ELR (cell line): ENCODE measurements around the gene MYH4.

ENCODE experiments used
- DNase-seq: peaks from one replicate; pipeline ENCODE4 v3.0.0-alpha.2; 2015; ENCODE audit warnings: low read depth

The MYH4 gene

GRCh38 chr17:10469459-10469858 is at the start of gene MYH4:
TSS of gene MYH4 (minus strand) at chr17:10469559. CDS start at chr17:10466745, 2,814 bp downstream.
- DNase-seq, result no peak

DNA sequence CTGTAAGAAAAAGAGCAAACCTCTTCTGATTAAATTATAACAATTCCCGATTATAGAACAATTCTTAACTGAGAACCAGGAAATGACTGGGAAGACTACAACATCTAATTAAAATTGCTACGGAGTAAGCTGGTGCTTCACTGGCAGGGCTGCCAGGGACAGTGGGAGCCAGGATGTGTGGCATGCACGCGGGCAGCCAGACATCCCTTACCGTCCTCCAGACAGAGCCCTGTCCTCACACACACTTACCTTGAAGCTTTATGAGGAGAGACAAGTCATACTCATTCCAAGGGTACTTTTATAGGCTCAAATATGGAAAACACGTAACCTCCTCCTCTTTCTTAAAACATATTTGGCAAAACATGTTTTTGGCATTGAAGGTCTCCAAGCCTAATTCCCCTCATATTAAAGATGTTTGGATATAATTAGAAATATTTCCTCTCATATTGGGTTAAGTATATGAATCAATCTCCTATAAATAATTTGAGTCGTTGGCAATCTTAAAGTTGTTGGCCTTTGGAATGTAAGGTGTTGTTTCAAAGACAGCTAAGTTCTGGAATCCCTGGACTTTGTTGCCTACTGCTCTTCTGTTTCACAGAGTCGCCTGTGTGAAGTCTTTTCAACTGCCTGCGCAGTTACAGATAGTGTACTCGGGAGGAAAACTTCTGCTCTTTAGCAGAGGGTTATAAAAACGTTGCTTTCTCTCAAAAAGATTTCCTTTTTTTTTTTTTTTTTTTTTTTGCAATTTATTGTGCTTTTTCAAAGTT is 49.1 kb upstream of the MYH4 start, which contains the start of gene MYH1:
Gene MYH1 (minus strand): TSS at position 272 of the 767 bp plus-strand sequence. CDS start 1,900 bp downstream, outside the sequence.
- no peak for DNase-seq

- no peak for DNase-seq
Measured at GRCh38 chr17:10516638-10517037, 47.3 kb upstream of the MYH4 start.

DNA sequence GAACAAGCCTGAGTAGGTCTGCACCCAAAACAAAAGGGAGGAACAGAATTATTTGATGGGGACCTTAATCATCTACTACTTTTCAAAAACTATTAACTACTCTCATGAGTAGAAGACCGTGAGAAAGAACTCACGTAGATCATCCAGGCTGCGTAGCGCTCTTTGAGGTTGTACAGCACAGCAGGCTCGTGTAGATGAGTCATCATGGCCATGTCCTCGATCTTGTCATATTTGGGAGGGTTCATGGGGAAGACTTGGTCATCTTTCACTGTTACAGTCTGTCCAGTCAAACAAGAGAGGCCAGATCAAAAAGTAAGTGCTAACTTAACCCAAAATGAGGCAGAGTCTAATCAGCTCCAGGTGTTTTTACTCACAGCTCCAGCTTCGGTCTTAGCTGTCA is 46.7 kb upstream of the MYH4 start:
- DNase-seq, result no peak

- no peak for DNase-seq
Measured at GRCh38 chr17:10513299-10514067, 44.1 kb upstream of the MYH4 start.

GRCh38 chr17:10512856-10513255 is 43.5 kb upstream of the MYH4 start:
- DNase-seq, result no peak

- no peak for DNase-seq
Measured at GRCh38 chr17:10499950-10500349, 30.6 kb upstream of the MYH4 start.

DNA sequence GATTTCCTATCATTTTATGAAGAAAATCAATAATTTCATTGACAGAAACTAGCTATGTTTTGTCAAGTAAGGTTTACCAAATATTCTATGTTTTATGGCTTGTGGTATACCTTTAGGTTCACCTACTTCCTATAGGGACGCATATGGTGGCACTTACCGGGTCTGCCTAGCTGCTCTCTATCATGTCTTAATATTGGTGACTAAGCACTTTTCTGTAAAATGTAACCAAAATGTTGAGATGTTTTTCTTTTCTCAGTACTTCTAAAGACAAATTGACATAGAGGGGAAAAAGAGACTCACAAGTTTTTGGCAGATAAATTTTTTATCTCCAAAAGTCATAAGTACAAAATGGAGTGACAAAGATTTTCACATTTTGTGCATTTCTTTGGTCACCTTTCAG is 22.6 kb upstream of the MYH4 start:
- no peak for DNase-seq

GRCh38 chr17:10482252-10482651 is 12.9 kb upstream of the MYH4 start:
- no peak for DNase-seq

GRCh38 chr17:10477701-10478100 is 8.3 kb upstream of the MYH4 start:
- no peak for DNase-seq

DNA sequence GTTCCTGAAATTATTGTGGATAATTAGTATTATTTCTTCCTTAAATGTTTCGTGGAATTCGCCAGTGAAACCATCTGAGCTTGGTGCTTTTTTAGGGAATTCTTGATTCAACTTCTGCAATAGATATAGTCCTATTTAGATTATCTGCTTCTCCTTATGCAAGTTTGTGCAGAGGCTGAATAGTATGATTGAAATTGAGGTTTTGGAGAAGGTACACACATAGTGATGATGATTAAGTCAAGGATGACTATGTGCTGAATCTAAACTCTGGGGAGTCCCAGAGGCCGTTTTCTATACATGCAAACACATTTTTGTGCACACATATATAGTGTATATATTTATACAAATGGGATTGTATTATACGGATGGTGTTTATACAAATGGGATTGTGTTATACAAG is 5.2 kb upstream of the MYH4 start:
- no peak for DNase-seq

- DNase-seq, result no peak
Measured at GRCh38 chr17:10471858-10472257, 2.5 kb upstream of the MYH4 start.

GRCh38 chr17:10463402-10463801 is 6.0 kb downstream of the MYH4 start:
- no peak for DNase-seq

- DNase-seq, result no peak
Measured at GRCh38 chr17:10460062-10460461, 9.3 kb downstream of the MYH4 start.

GRCh38 chr17:10458701-10459100 is 10.7 kb downstream of the MYH4 start:
- DNase-seq, result no peak

DNA sequence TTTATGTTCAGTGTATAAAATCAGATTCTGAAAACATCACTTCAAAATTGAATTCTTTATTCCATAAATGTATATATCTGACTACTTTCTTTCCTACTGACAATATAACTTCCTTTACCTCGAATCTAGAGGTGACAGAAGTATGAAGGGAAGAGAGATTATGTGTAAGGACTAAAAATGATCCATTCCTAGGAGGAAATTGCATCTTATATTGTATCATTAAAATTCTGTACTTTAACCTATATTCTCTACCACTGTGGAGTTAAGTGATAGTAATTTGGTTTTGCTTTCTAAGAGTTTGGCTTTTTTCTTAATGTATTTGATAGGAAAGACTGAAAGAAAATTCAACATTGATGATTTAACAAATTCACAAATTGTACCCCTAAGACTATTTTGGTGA is 11.4 kb downstream of the MYH4 start:
- no peak for DNase-seq

DNA sequence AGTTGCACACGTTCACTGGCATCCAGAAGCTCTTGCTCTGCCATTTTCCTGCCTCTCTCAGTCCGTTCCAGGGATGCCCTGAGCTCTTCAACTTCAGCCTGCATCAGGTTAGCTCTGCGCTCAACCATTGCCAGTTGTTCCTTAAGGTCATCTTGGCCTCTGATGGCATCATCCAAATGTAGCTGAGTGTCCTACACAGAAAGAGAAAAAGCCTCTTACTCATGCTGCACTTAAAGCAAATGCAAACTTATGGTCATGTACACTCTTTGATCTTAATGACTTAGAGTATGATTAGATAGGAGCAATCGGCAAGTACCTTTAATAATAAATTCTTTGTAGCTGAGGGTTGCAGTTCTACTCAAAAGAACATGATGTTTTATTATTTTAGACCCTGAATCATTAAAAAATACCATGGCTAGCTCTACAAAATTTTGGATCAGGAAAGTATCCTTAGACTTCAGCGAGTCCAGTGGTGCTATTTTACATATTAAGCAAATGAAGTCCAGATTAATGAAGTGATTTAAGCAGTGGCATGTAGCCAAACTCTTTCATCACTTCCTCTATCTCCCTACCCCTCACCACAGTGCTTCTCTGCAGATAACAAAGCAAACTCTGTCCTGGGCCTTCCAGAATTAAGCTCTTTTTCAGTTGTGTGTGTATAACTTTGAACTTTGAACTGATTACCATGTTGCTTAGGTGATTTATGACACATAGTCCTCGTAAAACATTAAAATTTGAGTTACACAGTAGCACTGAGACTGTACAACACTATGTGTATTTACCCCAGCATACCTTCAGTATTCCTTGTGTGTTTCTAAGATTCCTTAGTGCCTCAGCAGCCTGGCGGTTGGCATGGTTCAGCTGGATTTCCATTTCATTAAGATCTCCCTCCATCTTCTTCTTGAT is 22.1 kb downstream of the MYH4 start:
- no peak for DNase-seq

GRCh38 chr17:10439816-10440215 is 29.5 kb downstream of the MYH4 start:
- no peak for DNase-seq

GRCh38 chr17:10435096-10435495 is 34.3 kb downstream of the MYH4 start:
- DNase-seq, result peak; percentile 24

DNA sequence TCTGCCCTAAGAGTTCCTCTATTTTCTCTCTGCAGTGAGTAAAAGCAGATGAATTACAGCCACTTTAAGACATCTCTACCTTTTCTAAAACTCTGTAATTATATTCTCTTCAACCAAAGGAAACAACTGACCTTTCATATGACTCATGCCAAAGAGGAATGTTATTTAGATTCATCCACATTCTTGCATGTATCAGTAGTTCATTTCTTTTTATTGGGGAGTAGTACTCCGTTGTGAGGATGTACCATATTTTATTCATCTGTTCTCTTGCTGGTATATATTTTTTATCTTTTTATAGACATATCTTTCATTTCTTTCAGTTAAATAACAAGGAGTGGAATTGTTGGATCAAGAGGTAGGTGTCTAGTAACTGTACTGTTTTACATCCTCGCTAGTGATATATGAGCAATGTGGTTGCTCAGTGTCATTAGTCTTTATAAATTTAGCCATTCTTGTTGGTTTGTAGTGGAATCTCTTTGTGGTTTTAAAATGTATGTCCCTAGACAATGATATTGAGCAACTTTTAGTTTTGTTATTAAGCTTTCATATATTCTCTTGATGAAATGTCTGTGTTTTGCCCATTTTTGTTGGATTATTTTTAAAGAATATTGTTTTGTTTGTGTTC is 39.8 kb downstream of the MYH4 start:
- DNase-seq, result peak; percentile 28

DNA sequence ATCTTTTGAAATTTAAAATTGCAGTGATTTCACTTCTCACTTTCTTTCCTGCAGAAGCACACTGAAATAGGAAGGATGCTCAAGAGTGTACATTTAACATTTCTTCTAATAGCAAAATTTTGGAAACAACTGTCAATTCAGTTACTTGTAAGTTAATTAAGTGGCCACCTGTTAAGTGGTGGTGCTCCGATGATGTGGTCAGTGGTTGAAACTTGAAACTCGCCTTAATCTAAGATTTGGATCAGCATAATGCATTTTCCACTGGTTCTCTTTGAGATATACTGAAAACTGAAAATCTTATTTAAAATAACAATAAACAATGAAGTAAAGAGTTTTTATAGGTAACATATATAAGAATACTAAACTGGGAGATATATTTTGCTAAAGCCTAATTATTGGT is 40.6 kb downstream of the MYH4 start:
- no peak for DNase-seq
